GM18909 (cell line): ENCODE results near the gene RAPH1.
"Not testable (repeated sequence)": the region's sequence is repeated elsewhere in the genome, so short reads cannot be mapped to it uniquely, and the experiment has no call there.

ENCODE experiments used
- ATAC-seq: cut with Tn5 transposase; IDR thresholded peaks from one replicate; pipeline ENCODE4 v1.9.1; 2021; ENCODE audit warnings: mild to moderate bottlenecking; ENCODE audit not compliant: unreplicated experiment, poor library complexity

Gene RAPH1

GRCh38 chr2:203550266-203550665 is 15.2 kb upstream of the RAPH1 start:
- no peak for ATAC-seq

DNA sequence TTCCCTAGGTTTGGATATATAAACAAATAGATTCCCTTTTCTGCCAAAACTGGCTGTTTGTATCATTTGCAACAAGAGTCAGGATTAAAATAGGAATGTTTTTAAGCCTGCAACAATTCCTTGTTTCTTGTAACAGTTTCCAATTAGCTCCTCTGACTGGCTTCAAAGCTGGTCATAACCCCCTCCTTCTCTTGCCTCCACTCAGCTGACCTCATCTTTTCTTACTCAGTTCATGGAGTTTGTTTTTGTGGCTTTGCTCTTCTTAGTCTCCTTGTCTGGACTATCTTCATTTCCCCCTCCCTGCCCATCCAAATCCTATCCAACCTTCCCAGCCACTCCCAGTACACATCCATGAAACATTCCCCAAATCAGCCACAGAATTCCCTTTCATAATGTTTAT is 14.3 kb upstream of the RAPH1 start:
- ATAC-seq = no peak

DNA sequence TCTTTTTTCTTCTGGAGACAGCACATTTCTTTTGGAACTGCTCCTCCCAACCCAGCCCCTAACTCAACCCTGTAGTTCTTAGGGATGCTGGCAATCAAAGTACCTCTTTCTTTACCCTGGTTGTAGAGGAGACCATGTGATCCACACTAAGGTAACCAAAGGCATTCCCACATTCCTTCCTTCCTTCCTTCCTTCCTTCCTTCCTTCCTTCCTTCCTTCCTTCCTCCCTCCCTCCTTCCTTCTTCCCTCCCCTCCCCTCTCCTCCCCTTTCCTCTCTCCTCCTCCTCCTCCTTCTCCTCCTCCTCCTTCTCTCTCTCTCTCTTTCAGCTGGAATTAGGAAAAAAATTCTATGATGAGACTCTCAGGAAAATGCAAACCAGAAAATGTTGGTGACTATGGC is 13.8 kb upstream of the RAPH1 start:
- no peak for ATAC-seq

GRCh38 chr2:203547356-203547755 is 12.3 kb upstream of the RAPH1 start:
- no peak for ATAC-seq

- ATAC-seq = no peak
Observed at GRCh38 chr2:203544402-203544801, 9.3 kb upstream of the RAPH1 start.

DNA sequence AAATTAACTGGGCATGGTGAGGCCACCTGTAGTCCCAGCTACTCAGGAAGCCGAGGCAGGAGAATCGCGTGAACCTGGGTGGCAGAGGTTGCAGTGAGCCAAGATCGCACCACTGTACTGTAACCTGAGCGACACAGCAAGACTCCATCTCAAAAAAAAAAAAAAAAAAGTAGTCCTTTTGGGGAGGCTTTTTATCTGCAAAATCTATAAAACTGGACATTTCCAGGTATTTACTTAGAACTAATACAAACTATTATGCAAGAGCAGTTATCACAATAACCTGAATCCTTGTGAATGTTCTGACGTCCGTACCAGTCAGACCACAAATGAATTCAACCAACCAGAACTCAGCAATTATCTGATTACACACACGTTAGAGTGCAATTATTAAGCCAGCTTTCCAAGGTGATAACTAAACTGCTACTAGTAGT is 8.8 kb upstream of the RAPH1 start:
- ATAC-seq = no peak

DNA sequence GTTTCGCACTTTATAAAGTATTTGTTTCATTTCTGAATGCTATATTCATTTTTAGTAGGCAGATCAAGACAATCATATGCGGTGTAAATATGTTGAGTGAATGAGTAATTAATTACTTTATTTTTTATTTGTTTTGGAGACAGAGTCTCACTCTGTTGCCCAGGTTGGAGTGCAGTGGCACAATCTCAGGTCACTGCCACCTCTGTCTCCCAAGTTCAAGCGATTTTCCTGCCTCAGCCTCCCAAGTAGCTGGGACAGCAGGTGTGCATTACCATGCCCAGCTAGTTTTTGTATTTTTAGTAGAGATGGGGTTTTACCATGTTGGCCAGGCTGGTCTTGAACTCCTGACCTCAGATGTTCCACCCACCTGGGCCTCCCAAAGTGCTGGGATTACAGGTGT is 5.5 kb upstream of the RAPH1 start:
- ATAC-seq = not testable (repeated sequence)

DNA sequence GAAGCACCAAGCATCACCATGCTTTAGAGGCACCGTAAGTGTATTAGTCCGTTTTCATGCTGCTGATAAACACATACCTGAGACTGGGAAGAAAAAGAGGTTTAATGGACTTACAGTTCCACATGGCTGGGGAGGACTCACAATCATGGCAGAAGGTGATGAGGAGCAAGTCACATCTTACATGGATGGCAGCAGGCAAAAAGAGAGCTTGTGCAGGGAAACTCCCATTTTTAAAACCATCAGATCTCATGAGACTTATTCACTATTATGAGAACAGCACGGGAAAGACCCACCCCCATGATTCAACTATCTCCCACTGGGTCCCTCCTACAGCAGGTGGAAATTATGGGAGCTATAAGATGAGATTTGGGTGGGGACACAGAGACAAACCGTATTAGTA is 3.1 kb upstream of the RAPH1 start:
- not testable (repeated sequence) for ATAC-seq

DNA sequence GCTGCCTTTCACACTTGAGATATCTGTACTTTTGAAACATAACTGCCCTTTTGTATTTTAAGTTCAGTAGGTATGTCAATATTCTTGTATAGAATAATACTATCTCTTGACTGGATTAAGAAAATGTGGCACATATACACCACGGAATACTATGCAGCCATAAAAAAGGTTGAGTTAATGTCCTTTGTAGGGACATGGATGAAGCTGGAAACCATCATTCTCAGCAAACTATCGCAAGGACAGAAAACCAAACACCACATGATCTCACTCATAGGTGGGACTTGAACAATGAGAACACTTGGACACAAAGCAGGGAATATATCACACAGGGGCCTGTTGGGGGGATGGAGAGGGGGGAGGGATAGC is 1.5 kb upstream of the RAPH1 start:
- not testable (repeated sequence) for ATAC-seq

DNA sequence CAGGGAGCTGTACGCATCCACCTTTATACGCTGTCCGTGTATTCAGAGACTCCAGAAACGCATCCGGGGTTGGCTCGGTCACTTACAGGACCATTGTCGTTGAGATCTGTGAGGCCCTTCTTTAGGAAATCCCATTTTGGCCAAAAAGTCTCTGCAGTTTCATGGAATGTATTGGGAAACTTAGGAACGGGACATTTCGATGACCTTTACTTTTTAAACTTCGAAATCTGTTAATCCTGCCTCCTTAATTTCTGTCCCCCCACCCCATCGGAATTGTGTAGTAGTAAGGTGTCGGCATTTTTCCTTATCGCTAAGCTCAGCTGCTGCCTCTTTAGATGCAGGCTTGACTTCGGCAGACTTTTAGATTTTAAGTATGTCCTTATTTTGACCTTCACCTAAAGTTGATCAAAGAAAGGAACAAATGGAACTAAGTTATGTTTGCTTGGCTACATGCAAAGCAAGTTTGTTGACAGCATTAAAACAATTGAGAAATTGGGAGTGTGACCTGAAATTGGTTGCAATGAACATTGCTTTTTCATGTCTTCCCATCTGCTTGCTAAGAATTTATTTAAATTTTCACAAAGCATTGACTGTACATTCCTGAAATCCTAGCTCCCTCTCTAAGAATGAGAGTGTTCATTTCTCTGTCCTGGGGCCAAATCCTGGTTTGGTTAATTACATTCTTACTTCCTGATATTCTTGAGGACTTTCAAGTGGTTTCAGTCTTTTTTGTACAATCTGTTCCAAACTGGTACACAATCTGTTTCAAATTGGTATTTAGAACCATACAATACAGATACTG is 884 bp upstream of the RAPH1 start:
- ATAC-seq = no peak

DNA sequence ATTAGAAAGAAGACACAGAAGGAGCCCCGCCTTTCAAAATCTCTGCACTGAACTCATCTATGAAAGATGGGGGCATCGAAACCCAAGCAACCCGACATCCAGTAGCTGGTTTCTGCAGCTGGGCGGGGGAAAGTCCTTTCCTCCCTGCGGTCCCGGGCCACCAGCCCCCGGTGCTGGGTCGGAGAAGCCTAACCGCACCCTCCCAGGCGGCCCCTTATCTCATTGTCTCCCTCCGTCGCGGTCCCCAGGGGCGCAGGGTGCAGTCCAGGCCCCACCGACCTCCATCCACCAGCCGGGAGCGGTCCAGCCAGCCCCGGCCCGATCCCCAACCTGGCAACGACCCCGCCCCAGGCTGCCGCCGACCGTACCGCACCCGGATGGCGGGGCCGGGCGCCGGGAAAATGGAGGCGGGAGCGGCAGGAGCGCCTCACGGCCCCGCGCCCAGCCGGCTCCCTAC is 452 bp downstream of the RAPH1 start:
- ATAC-seq = peak; percentile 41

DNA sequence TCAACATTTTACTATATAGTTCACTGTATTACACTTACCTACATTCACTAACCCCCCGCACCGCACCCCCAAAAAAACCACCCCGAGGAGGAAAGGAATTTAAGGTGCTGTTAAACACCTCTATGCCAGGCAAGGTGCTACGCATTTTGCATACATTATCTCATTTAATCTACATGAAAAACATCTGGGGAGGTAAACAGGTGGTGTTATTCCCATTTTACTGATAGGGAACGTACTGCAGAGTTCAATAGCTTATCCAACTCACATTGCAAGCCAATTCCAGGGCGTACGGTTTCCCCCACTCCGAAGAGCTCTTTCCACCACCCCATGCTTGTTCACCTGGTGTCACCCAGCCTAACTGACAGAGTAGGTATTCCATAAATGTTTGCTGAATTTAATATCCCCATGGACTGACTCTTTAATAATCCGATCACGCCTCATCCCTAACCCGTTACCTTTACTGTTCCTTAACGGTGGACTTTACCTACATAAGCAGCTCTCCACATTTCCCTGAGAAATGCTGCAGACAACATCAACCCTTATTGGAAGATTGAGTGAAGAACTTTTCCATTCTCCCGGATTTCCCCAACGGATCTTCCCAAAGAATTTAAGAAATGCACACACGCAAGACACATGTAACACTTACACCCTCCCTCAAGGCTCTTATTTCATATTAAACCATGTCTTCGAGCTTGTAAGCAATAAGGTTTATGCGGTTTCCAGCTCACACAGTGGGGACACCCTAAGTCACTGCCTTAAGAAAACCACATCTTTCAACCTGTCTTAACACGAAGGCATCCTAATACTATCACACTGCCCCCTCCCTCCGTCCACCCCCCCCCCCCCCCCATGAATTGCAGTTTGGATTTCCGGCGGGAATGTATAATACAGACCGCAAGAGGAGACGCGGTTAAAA is 1.2 kb downstream of the RAPH1 start:
- ATAC-seq = no peak

GRCh38 chr2:203532957-203533658 is 2.0 kb downstream of the RAPH1 start:
- ATAC-seq = no peak

GRCh38 chr2:203527719-203528118 is 7.4 kb downstream of the RAPH1 start:
- no peak for ATAC-seq

GRCh38 chr2:203513268-203513667 is 21.8 kb downstream of the RAPH1 start:
- ATAC-seq = not testable (repeated sequence)

- no peak for ATAC-seq
Observed at GRCh38 chr2:203510941-203511305, 24.2 kb downstream of the RAPH1 start.

DNA sequence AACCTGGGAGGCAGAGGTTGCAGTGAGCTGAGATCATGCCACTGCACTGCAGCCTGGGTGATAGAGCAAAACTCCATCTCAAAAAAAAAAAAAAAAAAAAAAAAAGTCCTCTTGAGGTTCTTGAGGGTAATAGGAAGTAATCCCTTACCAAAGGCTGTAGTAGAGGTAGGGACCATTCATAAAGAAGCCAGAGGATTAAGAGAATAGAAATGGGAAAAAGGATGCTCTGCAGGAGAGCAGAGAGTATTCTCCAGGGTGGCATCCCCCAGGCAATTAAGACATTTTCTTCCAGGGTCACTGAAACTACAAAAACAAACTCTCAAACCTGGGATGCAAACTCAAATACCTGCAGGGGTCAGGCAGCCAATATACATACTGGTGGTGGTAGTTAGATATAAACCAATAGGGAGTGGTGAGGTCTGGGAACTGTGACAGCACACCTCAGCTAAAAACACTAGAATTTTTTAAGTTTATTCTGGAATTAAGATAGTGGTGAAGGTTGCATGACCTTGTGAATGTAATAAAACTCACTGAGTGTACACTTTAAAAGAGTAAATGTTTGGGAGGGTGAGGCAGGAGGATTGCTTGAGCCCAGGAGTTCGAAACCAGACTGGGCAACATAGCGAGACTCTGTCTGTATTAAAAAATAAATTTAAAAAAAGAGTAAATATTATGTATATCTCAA is 24.7 kb downstream of the RAPH1 start:
- ATAC-seq = no peak

GRCh38 chr2:203503460-203503859 is 31.6 kb downstream of the RAPH1 start:
- ATAC-seq = not testable (repeated sequence)

- no peak for ATAC-seq
Observed at GRCh38 chr2:203501873-203502272, 33.2 kb downstream of the RAPH1 start.

DNA sequence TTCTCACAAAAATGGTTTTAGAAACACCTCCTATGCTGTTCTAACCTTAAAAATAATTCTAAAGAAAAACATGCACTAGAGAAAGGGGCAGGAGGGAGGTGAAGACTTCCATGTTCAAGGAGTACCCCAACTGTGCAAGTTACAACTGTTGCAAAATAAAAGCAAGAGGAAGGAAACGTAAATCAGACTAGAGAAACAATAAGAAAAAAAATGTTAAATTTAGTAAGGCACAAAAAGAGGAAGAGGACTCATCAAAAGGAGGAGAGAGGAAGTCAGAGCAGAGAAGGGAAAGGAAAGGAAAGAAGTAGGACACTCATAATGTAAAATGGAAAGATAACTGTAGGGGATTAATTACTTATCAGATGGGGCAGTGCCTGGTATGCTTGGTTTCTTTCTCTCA is 34.1 kb downstream of the RAPH1 start:
- ATAC-seq = no peak
